ENCODE data around the gene RHOC. TPM values are rescaled to one million over a fixed set of nuclear protein-coding genes. Genes with fewer than 3 reads are reported as not detected.
A peak's percentile ranks its signal among the peaks of the same experiment; 100 is the strongest.

Gene RHOC
- total RNA-seq, 1 donor from 2014 or later, result 131 TPM

GRCh38 chr1:112711670-112712069, 4.7 kb upstream of the RHOC start:
- H3K27me3 Mint-ChIP-seq, result peaks cover 55% of the 10 kb centered on the region
- DNase-seq (ENCODE audit: extremely low spot score, unreplicated experiment), result no peak
- no peak overlapping the region for H3K4me3 Mint-ChIP-seq
- H3K36me3 Mint-ChIP-seq, result no peaks in the 10 kb centered on the region
- no peak overlapping the region for H3K27ac Mint-ChIP-seq
- peaks cover 14% of the 10 kb centered on the region for H3K4me1 Mint-ChIP-seq (ENCODE audit: unreplicated experiment)
- no peak for TF ChIP-seq CTCF (conservative IDR thresholded peaks at IDR 0.05)
- no peaks in the 10 kb centered on the region for H3K9me3 Mint-ChIP-seq

- no peak for TF ChIP-seq CTCF (conservative IDR thresholded peaks at IDR 0.05)
- H3K4me1 Mint-ChIP-seq (ENCODE audit: unreplicated experiment), result peaks cover 7% of the 10 kb centered on the region
- H3K36me3 Mint-ChIP-seq, result no peaks in the 10 kb centered on the region
- peaks cover 51% of the 10 kb centered on the region for H3K27me3 Mint-ChIP-seq
- no peaks in the 10 kb centered on the region for H3K9me3 Mint-ChIP-seq
- no peak overlapping the region for H3K27ac Mint-ChIP-seq
- DNase-seq (ENCODE audit: extremely low spot score, unreplicated experiment), result no peak
- no peak overlapping the region for H3K4me3 Mint-ChIP-seq
These were observed 4.1 kb upstream of the RHOC start for GRCh38 chr1:112711041-112711440.

DNA sequence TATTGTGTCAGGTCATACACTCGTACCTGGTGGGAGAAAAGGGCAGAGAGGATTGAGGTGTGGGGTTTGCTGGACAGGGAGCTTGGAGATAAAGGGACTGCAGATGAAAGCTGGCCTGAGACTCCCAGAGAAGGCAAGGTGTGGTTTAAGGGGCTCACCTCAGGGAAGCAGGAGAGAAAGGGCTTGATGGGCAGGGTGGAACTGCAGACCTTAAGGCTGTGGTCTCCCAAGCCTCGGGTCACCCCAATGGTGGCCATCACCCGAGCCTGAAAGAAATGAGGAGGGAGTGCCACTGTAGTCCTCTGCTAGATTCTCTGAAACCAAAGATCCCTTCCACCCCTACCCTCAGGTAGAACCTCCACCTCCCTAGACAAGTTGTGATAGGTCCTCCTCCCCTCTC, 3.7 kb upstream of the RHOC start:
- peaks cover 51% of the 10 kb centered on the region for H3K27me3 Mint-ChIP-seq
- peaks cover 6% of the 10 kb centered on the region for H3K4me1 Mint-ChIP-seq (ENCODE audit: unreplicated experiment)
- H3K4me3 Mint-ChIP-seq, result no peak overlapping the region

DNA sequence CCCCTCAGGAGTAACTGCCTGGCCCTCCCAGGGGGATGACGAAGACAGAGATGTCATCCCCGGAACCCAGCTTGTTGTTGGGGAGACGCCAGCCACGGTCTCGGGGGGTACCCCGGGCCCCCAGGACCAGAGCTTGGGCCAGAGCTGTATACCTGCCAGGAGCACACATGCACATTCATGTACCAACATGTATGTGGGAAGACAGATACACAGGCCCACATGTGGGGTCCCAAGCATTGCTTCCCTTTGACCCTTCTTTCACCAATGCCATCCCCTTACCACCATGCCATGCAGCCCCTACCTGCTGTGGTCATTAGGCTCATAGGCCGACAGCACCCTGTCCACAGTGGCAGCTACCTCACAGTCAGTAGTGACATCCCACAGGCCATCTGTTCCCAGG, 3.2 kb upstream of the RHOC start:
- no peaks in the 10 kb centered on the region for H3K36me3 Mint-ChIP-seq
- peaks cover 10% of the 10 kb centered on the region for H3K4me1 Mint-ChIP-seq (ENCODE audit: unreplicated experiment)
- peak; percentile 60 for DNase-seq (ENCODE audit: extremely low spot score, unreplicated experiment)
- no peak overlapping the region for H3K27ac Mint-ChIP-seq
- no peaks in the 10 kb centered on the region for H3K9me3 Mint-ChIP-seq
- peaks cover 51% of the 10 kb centered on the region for H3K27me3 Mint-ChIP-seq
- no peak overlapping the region for H3K4me3 Mint-ChIP-seq
- no peak for TF ChIP-seq CTCF (conservative IDR thresholded peaks at IDR 0.05)

More for the DNA sequence above, 3.7 kb upstream of the RHOC start:
- Mint-ChIP-seq H3K9me3 (no peaks in the 10 kb centered on the region), H3K27ac (no peak overlapping the region), H3K36me3 (no peaks in the 10 kb centered on the region)
- DNase-seq (ENCODE audit: extremely low spot score, unreplicated experiment), result no peak
- TF ChIP-seq CTCF (conservative IDR thresholded peaks at IDR 0.05), result no peak

GRCh38 chr1:112708489-112708888, 1.6 kb upstream of the RHOC start:
- Mint-ChIP-seq H3K4me3 (peak overlapping the region; percentile 87), H3K36me3 (no peaks in the 10 kb centered on the region), H3K4me1 (ENCODE audit: unreplicated experiment) (peaks cover 26% of the 10 kb centered on the region), H3K27me3 (peaks cover 44% of the 10 kb centered on the region), H3K27ac (no peak overlapping the region), H3K9me3 (no peaks in the 10 kb centered on the region)
- no peak for TF ChIP-seq CTCF (conservative IDR thresholded peaks at IDR 0.05)
- DNase-seq (ENCODE audit: extremely low spot score, unreplicated experiment), result no peak

GRCh38 chr1:112708002-112708448, 1.1 kb upstream of the RHOC start:
- H3K4me1 Mint-ChIP-seq (ENCODE audit: unreplicated experiment), result peaks cover 31% of the 10 kb centered on the region
- peak overlapping the region; percentile 87 for H3K4me3 Mint-ChIP-seq
- peaks cover 3% of the 10 kb centered on the region for H3K36me3 Mint-ChIP-seq
- H3K27me3 Mint-ChIP-seq, result peaks cover 39% of the 10 kb centered on the region
- peak overlapping the region; percentile 82 for H3K27ac Mint-ChIP-seq
- no peak for DNase-seq (ENCODE audit: extremely low spot score, unreplicated experiment)
- TF ChIP-seq CTCF (conservative IDR thresholded peaks at IDR 0.05), result no peak
- no peaks in the 10 kb centered on the region for H3K9me3 Mint-ChIP-seq
